Stimulated activated CD8-positive, alpha-beta memory T cell treated with anti-CD3 and anti-CD28 coated beads, Interleukin-12 subunit alpha, Interleukin-12 subunit beta, amount 100 ng/mL, for 1 hour (primary cell): ENCODE measurements around the gene TLL2.

ENCODE experiments used
- DNase-seq: peaks from one replicate; pipeline ENCODE4 v3.0.0-alpha.2; 2020; ENCODE audit warnings: low read depth

The TLL2 gene

DNA sequence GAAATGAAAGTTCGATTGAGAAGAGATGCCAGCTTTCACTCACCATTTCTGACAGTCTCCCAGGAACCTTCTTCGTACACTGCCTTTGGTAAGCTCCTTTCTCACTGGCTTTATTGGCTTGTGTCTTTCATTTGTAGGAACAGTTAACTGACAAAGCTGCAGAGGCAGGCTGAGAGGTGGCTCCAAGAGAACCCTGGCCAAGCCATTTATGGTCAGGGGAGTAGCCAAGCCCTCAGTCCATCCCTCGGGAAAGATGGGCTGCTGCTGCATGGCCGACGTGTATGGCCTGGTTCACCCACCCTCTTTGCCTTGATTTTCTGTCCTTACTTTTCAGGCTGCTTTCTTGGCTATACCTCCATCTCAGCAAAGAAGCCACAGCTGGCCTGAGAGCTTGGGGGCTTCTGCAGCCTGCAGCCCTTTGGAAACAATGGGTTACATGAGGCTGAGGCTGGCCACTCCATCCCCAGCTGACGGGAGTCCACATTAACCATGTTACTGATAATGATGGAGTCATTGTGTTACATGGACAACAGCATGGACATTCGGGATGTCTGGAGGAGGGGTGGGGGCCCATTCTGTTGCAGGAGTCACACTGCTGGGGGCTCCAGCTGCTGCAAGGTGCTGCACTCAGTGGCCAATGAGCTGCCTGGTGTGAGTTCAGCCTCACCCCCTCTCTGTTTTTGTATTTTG, 154.7 kb downstream of the TLL2 start, which contains the start of gene OPALIN:
TSS of gene OPALIN (minus strand) at position 152 of the 690 bp plus-strand sequence. CDS start at position 46, 106 bp downstream.
- no peak for DNase-seq

DNA sequence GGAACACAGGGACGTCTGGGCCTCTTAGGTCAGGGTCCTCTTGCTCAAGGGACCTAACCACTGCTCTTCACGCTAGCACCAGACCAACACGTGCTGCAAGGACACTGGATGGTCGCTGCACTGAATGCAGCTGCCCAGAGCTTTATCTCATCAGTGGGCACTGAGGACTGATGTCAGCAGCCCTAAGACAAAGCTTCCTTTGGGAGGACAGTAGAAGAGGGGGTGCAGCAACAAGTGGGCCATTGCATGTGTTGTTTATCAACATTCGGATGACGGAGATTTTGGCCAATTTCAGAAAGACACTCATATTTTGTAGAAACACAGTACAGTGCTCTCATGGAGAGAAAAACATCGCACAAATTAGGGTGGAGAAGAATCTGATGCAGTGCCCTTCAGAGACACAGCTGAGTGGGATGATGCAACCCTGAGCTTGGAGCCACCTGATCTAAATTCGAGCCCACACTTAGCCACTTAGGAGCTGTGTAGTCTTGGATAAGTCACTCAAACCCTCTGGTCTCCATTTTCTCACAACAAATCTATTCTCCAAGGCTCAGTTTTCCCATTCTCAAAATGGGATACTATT, 156.6 kb downstream of the TLL2 start:
- no peak for DNase-seq

DNA sequence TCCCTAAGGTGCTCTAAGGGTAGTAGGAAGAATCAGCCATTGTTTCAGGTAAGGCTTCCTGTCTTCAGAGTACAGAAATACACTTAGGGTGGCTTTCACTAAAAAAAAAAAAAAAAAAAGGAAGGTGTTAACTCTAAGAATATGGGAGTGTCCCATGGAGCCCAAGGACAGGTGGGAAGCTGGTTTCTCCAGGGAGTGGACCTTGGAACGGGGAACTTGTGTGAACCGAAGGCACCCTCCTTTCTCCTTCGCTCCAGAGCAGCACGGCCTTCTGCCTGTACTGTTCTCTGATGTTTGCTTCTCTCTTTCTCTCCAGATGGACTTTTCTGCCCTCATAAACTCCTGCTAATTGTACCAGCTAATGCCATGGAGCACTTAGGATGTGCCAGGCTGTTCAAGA, 161.1 kb downstream of the TLL2 start:
- no peak for DNase-seq

DNA sequence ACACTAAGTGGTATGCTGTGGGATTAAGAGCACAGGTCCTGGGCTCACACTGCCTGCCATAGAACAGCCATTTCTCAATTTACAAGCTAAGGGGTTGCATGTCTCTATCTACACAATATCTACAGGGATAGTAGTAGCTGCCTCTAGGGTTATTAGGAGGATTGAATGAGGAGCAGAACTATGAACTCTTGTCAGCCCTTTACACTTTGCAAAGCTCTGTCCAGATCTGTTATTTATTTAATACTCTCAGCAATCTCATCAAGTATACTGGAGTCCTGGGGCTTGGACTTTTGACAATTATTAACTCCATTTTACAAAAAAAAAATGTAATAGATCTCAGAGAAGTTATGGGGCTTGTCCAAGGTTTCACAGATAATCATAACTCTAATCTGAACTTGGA, 161.7 kb downstream of the TLL2 start:
- DNase-seq = no peak

DNA sequence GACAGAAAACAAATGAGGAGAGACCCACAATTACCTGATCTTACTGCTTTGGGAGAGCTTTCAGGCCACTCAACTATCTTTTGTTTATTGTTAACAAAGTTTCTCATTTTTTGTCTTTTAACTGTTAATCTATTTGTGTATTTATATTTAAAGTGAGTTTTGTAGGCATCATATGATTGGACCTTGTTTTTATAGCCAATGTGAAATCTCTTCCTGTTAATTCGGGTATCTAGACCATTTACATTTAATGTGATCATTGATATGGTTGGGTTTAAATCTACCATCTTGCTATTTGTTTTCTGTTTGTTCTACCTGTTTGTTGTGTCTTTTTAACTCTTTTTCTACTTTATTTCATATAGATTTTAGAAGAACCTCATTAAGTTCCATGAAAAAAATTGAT, 167.4 kb downstream of the TLL2 start:
- DNase-seq = no peak

DNA sequence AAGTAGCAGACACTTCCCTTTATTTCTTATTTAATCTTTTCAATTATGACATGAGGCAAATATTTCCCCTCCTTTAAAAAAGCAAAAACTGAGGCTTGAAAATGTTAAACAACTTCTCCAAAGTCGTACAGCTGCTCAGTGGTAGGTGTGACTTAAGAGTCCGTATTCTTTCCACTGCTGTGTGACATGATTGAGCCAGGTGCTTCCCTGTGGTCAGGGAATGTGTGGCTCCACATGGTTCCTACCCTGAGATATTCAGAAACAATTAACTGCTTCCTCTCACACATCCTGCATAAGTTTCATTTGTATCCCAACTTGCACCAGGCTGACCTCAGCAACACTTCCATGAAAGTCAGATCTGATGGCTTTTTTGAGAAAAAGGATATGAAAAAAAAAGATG, 168.5 kb downstream of the TLL2 start:
- no peak for DNase-seq

DNA sequence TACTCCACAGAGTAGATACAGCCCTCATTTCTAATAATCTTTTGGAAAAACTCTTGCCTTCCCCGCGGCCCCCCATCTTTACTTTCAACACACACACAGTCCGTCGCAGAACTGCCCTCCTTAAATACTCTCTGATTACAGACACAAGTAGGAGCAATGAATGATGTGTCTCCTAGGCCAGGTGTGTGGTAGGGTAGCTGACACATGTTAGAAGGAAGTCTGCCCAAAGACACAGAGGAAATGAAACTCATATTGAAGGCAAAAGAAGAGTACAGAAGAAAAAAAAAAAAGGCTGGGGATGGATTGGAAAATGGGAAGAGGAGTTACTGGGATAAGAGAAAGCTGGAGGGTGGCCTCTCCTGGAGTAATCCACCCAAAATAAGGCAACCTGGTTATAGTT, 169.5 kb downstream of the TLL2 start:
- DNase-seq = no peak

DNA sequence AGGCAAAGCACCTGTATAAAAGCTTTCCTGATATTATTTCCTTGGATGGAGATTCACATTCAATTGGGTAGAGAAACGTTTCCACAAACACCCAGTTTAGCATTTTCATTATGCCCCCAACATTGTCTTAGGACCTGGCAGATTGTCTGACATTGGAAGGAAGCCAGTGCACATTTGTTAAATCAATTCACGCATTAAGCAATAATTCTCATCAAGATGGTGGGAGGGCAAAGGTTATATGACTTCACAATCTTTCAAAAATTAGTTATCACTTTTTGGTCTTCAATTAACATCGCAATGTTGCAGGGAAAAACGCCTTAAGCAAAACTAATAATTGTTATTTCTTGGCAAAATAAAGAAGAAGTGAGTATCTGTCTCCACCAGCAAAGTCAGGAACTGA, 171.3 kb downstream of the TLL2 start:
- no peak for DNase-seq

DNA sequence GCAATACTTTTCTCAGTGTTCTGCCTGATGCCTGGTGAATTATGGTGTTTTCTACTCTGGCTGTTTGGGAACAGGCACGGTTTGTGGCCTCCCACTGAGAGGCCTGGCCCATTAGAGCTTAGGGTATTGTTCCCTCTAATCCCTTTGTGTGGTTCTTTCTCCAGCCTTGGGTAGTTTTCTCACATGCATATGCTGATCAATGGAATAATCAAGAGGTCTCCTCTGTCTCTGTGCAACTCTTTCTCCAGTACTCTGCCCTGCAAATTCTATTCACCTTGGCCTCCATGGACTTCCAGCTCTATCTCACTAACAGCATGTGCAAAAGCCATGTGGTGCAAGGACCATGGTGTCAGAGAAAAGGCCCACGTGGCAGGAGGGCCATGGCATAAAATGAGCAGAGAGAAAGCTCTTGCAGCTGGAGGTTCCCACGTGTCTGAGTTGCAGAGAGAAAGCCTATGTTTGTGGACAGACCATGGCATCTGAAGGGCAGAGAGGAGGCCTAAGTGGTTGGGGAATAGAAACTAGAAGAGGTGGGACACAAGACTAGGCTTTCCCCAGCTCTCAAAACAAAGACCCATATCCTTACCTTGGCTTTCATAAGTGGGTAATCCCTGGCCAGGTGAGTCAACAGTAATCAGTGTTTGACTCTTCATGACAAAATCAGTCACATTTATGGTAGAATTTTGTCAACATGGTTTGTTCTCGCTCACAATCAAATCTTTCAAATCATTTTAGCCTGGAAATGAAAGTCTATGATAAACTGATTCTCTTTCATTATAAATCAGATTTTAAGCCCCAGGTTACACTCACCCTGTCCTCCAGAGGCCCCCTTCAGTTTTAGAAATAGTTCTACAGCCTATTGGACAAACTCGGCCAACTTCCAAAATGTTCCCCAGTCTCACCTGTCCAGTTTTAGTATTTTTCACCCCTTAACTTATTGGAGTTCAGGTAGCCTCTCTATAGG, 172.2 kb downstream of the TLL2 start:
- DNase-seq = no peak

DNA sequence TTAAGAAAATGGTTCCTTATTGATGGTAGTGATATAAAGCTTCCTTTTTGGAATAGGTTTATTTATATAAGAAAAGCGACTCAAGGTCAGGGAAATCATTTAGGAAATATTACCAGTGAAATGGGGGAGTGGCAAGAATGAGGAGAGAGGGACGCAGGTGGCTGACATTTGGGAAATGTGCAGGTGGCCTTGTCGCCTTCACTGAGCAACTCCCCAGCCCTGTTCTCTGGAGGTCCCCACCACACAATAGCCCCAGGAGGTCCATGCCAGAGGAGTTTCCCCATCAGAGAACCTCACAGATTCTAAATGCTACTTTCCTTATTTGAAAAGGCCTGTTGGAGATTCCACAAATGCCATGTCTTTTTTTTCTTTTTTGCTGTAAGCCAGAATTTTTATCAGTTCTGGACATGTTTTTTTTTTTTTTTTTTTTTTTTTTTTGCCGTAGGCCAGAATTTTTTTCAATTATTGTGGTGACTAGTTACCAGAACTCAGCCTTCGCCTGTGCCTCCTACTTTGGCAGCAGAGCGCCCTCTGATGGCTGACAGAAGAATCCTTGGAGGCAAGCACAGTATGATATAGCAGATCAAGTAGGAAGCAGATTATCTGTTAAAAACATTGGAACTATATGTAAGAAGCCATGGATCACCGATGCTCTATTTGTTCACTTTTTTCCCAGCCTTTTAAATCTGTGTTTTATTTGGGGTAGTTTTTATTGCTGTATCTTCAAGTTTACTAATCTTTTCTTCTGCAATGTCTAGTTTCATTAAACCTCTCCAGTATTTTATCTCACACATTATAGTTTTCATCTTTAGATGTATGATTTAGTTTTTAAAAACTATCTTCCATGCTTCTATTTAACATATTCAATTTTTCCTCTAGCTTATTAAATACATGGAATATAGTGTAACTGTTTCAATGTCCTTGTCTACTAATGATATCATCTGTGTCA, 173.5 kb downstream of the TLL2 start:
- DNase-seq = peak; percentile 12

DNA sequence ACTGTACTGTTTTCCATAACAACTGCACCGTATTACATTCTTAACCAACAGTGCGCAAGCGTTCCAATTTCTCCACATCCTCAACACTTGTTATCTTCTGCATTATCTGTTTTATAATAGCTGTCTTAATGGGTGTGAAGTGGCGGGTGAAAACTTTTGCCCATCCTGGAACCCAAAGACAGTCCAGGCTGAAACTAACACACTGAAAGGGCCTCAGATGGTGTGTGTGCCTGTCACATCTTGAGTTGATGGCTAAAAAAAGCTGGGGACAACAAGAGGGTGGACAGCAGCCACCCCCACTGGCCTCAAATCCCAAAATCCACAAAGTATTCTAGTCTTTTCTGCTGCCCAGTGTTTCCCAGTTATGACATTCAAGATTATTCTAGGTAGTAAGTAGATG, 174.3 kb downstream of the TLL2 start:
- no peak for DNase-seq

DNA sequence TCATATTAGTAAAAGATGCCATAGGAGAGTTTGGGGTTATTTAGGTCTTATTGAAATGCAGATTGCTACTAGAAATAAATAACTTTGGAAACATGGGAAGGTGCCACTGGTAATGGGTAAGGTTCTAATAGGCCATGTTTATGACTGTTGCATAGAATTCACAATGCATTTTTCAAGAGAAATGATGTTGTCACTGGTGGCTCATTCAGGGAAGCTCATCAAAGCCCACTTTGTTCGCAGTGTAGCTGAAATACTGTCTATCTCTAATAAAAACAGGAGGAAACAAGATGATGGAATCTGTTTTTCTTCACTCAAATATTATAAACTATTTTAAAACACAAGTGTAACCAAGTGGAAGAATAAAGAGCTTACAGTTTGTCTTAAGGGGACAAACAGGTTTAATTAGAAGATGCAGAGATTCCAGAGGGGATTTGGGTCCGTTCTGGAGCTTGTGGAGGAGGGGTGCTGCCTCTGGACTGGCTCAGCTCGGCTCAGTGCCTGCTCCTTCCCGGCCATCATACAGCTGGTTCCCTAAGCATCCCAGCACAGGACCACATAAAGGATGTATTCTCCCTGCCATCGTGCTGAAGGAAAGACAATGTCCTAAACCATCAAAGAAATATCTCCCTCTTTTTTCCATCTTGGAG, 175.3 kb downstream of the TLL2 start:
- DNase-seq = no peak

DNA sequence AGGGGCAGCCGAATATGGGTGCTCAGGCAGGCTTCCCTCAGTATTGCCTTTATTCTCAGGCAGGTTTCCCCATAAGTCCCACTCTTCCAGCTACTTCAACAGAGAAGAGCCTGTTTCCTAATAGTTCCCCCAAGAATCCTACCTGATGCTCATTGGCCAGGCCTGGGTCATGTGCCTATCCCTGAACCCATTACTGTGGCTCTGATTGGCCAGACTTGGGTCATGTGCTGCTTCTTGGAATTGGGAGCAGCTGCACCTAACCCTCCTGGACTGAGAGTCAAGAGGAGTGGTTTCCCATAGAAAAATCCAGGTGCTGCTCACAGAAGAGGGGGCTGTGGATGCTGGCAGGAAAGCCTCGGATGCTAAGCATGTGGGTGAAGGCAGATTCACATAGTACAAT, 176.6 kb downstream of the TLL2 start:
- DNase-seq = no peak

DNA sequence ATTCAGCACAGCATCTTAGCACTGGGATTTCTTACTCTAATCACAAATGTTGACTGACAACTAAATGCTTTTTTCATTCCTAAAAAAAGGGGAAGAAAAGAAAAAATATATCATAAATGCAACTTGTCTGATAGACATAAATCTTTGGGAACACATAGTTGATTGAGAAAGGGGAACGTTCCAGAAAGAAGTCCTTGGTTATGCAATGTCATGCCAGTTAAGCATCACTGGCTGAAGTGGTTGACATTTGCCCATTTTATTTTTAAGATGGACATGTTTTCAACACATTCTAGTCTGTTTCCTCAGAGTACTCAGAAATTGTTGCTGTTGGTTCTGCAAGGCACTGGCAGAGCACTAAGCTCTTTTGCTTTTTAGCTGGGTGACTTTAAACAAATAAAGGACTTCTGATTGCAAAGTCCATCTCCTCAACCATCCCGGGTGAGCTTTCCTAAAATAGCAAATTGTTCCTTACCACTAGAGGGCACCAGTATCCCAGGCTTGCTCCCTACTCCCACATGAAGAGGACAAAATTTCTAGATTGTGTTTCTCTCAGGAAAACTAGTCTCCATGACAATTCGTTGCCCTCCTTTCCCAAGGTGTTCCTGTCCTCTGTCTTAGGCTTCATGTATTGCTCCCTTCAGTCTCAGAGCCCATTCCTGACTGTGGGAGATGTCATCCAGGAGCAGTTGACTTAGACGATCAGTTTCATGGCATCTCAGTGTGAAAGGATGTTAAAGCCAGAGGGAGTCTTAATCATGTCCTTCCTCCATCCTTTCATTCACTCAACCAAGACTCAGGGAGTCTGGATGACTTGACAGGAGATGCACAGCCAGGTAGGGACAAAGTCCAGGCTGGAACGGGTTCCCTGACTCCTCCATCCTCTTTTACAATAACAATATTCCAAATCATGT, 178.9 kb downstream of the TLL2 start:
- no peak for DNase-seq

DNA sequence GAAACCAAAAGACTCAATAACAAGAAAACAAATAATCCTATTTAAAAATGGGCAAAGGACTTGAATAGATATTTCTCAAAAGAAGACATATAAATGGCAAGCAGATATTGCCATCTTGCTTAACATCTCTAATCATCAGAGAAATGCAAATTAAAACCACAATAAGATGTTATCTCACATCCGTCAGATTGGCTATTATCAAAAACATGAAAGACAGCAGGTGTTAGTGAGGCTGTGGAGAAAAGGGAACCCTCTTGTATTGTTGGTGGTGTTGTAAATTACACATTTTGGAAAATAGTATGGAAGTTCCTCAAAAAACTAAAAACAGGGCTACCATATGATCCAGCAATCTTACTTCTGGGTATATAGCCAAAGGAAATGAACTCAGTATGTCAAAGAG, 180.6 kb downstream of the TLL2 start:
- DNase-seq = no peak

DNA sequence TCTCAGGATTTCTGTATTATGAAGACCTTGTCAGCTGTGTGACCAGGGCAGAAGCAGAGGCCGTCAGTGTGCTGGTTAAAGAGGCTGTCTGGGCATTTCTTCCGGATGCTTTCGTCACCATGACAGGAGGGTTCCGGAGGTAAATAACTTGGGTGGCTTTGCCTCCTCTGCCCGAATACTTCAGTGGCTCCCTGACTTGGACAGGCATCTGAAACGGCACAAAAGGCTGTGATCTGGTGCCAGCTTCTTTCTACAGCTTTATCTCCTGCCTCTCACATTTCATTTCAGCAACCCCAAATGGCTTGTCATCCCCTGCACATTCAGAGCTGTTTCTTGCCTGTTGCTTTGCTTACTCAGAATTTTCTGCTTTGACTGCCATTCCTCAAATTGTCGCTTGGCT, 186.3 kb downstream of the TLL2 start:
- no peak for DNase-seq

DNA sequence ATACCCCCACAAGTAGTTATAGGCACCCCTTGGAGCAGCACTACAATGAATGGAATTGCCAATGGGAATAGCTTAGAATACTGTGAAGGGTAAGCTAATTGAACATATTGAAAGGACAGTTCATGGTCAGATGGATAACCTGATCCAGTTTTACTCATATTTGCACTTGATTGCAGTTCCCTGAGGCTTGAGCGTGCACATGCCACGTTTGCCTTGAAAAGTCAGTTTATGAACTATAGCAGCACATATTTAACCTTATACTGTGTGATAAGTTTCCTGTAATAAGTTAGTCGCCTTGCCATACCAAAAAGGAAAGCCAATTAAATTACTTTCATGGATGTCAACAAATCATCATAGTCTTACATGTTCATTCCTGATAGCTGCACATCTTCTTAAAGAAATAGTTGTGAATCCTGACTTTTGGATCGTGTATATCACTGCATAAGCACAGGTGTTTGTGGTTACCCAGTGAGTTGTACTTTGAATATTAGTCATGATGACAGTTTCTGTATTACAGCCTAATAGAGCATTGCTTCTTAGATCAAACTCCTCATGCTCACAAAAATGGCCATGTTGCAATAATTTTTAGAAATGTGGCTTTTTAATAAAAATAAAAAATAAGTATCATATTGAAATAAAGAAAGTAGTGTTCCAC, 187.9 kb downstream of the TLL2 start:
- DNase-seq = no peak

DNA sequence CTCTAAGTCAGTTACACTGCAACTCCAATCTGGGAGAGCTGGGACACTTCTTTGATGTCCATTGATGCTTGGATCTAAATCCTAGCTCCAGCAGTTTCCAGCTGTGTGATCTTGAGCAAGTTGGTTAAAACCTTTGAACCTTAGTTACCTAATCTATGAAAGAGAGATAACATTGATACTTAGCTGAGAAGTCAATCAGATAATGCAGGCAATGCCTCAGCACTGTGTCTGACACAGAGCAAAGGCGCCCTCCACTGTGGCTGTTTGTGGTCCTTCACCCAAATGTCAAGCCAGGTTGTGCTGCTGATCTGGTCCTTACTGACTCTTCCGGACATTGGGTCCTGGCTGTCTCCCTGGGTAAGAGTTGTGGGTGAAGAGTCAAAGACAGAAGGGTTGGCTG, 189.3 kb downstream of the TLL2 start:
- no peak for DNase-seq

DNA sequence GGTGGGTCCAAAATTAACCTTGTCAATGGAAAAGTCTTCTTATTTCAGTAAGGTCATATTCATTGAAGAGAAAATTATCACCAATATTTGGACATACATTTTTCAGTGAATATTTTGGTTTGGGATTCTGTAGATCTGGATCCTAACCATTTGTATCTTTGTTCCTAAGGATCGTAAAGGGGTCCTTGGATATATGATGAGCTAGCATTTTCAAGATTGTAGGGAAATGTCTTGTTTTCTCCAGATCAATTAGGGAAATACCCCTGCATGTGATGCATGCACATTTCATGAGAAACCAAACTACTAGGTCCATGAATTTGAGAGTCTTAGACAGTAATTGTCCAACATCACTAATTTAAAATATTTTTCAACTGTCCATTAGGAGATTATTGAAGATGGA, 191.5 kb downstream of the TLL2 start:
- DNase-seq = no peak

DNA sequence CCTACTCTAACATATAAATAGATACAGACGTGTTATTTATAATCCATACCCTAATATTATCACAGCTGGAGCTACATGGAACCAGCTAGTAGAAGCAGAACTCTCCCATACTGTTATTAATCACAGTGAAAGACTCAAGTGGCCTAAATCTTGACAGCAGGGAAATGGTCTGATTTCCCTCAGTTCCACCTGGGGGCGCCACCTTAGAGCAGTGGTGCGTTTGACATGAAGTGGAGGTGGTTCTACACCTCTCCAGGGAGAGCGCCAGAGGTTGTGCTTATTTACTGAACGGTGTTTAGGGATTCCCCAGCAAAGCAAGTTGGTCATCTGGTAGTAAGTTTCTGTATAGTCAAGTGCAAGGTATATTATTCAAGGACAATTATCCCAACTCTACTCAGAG, 191.9 kb downstream of the TLL2 start:
- DNase-seq = no peak
